SJSA1 (cell line): ENCODE measurements around the gene SIKE1. TPM values are rescaled to one million over a fixed set of nuclear protein-coding genes. Genes with fewer than 3 reads are reported as not detected.
"Not testable (repeated sequence)": the region's sequence is repeated elsewhere in the genome, so short reads cannot be mapped to it uniquely, and the experiment has no call there.

Experiments
- DNase-seq, 2 experiments: peaks; one replicate each; pipeline ENCODE4 v3.0.0-alpha.2; 2015 to 2020; ENCODE audit warnings: low spot score in 2 of 2, low read depth in 1 of 2
- H3K27ac ChIP-seq: fragments of 250-450 bp; sonication (Bioruptor Pico); 2 replicates; pipeline ENCODE4 v1.5.1; 2020; ENCODE audit warnings: mild to moderate bottlenecking, moderate library complexity
- H3K27me3 ChIP-seq: fragments of 250-450 bp; sonication (Bioruptor Pico); replicated peaks from 2 replicates; pipeline ENCODE4 v1.5.1; 2020; ENCODE audit warnings: mild to moderate bottlenecking, moderate library complexity
- H3K36me3 ChIP-seq: fragments of 250-450 bp; sonication (Bioruptor Pico); 2 replicates; pipeline ENCODE4 v1.5.1; 2020; ENCODE audit warnings: mild to moderate bottlenecking
- H3K4me1 ChIP-seq: fragments of 250-450 bp; sonication (Bioruptor Pico); replicated peaks from 2 replicates; pipeline ENCODE4 v1.6.1; 2021; ENCODE audit warnings: mild to moderate bottlenecking
- H3K4me3 ChIP-seq: fragments of 250-450 bp; sonication (Bioruptor Pico); 2 replicates; pipeline ENCODE4 v1.5.1; 2020; ENCODE audit warnings: mild to moderate bottlenecking
- H3K9me3 ChIP-seq: fragments of 250-450 bp; sonication (Bioruptor Pico); replicated peaks from 2 replicates; pipeline ENCODE4 v1.5.1; 2020; ENCODE audit warnings: mild to moderate bottlenecking
- total RNA-seq: library from RNA; depleted of rRNA; stranded (reverse); fragments of >200 nt; shearing (Covaris generic); gene quantifications from 2 replicates; pipeline ENCODE4 v1.2.3, GENCODE V29; 2014

Gene SIKE1
- total RNA-seq, 1 experiment from 2014 or later, result 88.9 TPM

DNA sequence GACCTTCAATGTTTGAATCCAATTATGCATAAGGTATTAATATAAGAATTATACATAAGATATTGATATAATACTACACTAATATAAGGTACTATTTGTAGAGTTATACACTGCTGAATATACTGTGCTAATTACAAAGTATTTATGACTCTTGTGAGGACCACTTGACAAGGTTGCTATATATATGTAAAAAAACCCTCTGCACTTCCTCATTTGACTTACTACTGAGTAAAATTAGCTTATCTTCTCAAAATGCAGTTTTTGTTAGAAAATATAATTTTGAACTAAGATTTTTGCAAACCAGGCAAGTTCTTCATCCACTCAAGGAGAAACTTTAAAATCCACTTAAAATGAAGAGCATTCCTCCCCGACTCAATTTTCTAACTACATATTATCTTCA lies 8.5 kb downstream of the SIKE1 start:
- Histone ChIP-seq H3K9me3 (no peaks in the 10 kb centered on the region), H3K27ac (no peak overlapping the region), H3K4me3 (no peak overlapping the region), H3K36me3 (peaks cover 47% of the 10 kb centered on the region), H3K4me1 (no peaks in the 10 kb centered on the region), H3K27me3 (no peaks in the 10 kb centered on the region)
- DNase-seq, result no peak

- no peak for DNase-seq
- H3K4me3 ChIP-seq, result no peak overlapping the region
- H3K27ac ChIP-seq, result no peak overlapping the region
- H3K4me1 ChIP-seq, result no peaks in the 10 kb centered on the region
- no peaks in the 10 kb centered on the region for H3K27me3 ChIP-seq
- no peaks in the 10 kb centered on the region for H3K9me3 ChIP-seq
- H3K36me3 ChIP-seq, result peaks cover 40% of the 10 kb centered on the region
Observed at GRCh38 chr1:114770989-114771388, 9.5 kb downstream of the SIKE1 start.

GRCh38 chr1:114764689-114765088 lies 15.8 kb downstream of the SIKE1 start:
- no peaks in the 10 kb centered on the region; the same call in 1 of the 2 replicates for H3K27me3 ChIP-seq
- DNase-seq, result no peak
- H3K4me1 ChIP-seq, result no peaks in the 10 kb centered on the region
- no peak overlapping the region for H3K4me3 ChIP-seq
- no peaks in the 10 kb centered on the region; the same call in 1 of the 2 replicates for H3K9me3 ChIP-seq
- H3K27ac ChIP-seq, result no peak overlapping the region
- no peaks in the 10 kb centered on the region for H3K36me3 ChIP-seq

DNA sequence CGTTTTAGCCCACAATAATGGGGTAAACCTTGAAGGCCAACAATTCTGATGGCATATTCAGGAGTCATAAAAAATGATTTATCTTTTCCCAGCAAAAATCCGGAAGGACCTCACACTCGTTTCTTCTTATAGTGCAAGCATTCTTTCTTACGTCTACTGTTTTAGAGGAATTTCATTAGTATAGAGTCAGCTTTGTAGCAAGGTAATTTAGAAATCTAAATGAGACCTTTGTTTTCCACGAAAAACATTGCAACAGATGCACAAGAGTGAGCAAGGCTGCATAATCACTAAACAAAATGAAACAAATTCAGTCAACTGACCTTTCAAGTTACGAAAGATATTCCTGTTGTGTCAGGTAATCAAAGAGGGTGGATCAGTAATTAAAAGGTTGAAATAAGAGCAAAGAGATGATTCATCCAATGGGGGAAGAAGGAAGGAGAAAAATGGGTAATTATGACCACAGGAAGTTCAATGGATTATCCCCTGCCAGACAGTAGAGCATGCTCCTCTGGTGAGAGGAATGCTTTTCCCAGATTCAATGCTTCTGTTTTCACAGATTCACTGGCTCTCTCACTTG lies 22.1 kb downstream of the SIKE1 start:
- H3K27me3 ChIP-seq, result no peaks in the 10 kb centered on the region; the same call in 1 of the 2 replicates
- DNase-seq, result no peak
- no peaks in the 10 kb centered on the region; the same call in 1 of the 2 replicates for H3K9me3 ChIP-seq
- H3K27ac ChIP-seq, result peak overlapping the region; percentile 99
- H3K4me1 ChIP-seq, result peaks cover 22% of the 10 kb centered on the region
- peaks cover 32% of the 10 kb centered on the region for H3K36me3 ChIP-seq
- peak overlapping the region; percentile 95 for H3K4me3 ChIP-seq

DNA sequence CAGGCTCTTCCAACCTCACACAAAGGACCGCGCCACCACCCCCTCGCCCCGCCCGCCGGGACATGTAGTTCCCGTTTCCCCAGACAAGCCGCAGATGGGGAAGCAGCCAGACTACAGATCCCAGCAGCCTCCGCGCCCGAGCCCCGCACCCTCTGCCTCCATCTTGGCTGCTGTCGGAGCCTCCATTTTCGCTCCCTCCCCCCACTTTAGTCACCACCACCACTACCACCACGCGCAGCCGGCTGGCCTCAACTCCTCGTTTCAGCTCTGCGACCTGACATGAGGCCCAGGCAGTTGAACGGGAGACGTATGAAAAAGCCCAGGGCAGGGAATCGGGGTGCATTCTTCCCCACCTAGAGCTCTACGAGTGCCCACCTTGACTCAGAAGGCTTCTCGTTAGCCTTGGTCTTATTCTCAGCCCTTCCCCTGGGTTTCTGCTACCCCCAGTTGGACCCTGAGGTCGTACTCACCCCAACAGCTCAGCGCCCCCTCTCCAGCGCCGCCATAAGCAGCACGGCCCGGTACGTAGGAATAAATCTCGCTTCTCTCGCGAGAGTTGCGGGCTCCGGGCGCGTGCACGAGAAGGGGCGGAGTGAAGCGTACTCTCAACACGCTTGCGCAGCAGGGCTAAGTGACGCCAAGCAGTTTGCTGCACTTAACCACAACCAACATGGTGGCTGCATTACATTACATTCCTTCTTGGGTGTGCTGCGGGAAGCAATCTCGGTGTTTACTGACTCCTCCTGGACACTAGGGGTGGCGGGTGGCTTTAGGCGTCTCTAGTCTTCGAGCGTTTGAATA lies 22.8 kb downstream of the SIKE1 start, which contains the start of gene CSDE1:
CSDE1 (minus strand) TSS at position 530 of the 801 bp plus-strand sequence. CDS start 18,094 bp downstream, outside the sequence.
- Histone ChIP-seq H3K4me1 (peaks cover 22% of the 10 kb centered on the region), H3K27me3 (no peaks in the 10 kb centered on the region; the same call in 1 of the 2 replicates), H3K36me3 (peaks cover 33% of the 10 kb centered on the region), H3K9me3 (no peaks in the 10 kb centered on the region), H3K27ac (peak within 1 kb of the TSS; percentile 99), H3K4me3 (peak within 1 kb of the TSS; percentile 95)
- peak; percentile 95 to 98 for DNase-seq

- peak overlapping the region; percentile 95 for H3K4me3 ChIP-seq
- H3K9me3 ChIP-seq, result no peaks in the 10 kb centered on the region
- H3K4me1 ChIP-seq, result peaks cover 28% of the 10 kb centered on the region
- H3K27ac ChIP-seq, result peak overlapping the region; percentile 99
- peaks cover 39% of the 10 kb centered on the region for H3K36me3 ChIP-seq
- H3K27me3 ChIP-seq, result no peaks in the 10 kb centered on the region; the same call in 1 of the 2 replicates
- peak in 1 of 2 experiments; percentile 60 for DNase-seq
Observed at GRCh38 chr1:114756949-114757454, 23.5 kb downstream of the SIKE1 start.

- Histone ChIP-seq H3K4me3 (peak overlapping the region; percentile 95), H3K27me3 (no peaks in the 10 kb centered on the region), H3K36me3 (peaks cover 39% of the 10 kb centered on the region), H3K27ac (peak overlapping the region; percentile 99), H3K9me3 (no peaks in the 10 kb centered on the region), H3K4me1 (peaks cover 28% of the 10 kb centered on the region)
- peak in 1 of 2 experiments; percentile 38 for DNase-seq
Observed at GRCh38 chr1:114756009-114756892, 24.2 kb downstream of the SIKE1 start.

GRCh38 chr1:114755006-114755931 lies 25.2 kb downstream of the SIKE1 start:
- Histone ChIP-seq H3K27me3 (no peaks in the 10 kb centered on the region), H3K9me3 (no peaks in the 10 kb centered on the region), H3K4me1 (peaks cover 28% of the 10 kb centered on the region), H3K4me3 (no peak overlapping the region; the same call in 1 of the 2 replicates), H3K36me3 (peaks cover 46% of the 10 kb centered on the region), H3K27ac (0 out of 2 replicates have a peak overlapping the region, but pooled peaks have one; percentile 3)
- DNase-seq, result no peak

DNA sequence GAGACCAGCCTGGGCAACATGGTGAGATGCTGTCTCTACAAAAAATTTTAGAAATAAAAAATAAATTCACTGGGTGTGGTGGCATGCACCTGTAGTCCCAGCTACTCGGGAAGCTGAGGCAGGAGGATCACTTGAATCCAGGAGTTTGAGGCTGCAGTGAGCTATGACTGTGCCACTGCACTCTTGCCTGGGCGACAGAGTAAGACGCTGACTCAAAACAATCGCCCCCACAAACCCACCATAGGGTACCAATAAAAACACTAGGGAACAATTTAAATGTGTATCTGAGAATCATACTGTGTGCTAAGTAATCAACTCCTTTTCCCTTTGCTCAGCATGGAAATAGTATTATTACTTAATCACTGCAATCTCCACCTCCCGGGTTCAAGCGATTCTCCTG lies 26.8 kb downstream of the SIKE1 start:
- Histone ChIP-seq H3K36me3 (peaks cover 62% of the 10 kb centered on the region), H3K4me1 (peaks cover 27% of the 10 kb centered on the region)
- not testable (repeated sequence) for H3K27me3 ChIP-seq, H3K27ac ChIP-seq, DNase-seq, H3K4me3 ChIP-seq, H3K9me3 ChIP-seq

DNA sequence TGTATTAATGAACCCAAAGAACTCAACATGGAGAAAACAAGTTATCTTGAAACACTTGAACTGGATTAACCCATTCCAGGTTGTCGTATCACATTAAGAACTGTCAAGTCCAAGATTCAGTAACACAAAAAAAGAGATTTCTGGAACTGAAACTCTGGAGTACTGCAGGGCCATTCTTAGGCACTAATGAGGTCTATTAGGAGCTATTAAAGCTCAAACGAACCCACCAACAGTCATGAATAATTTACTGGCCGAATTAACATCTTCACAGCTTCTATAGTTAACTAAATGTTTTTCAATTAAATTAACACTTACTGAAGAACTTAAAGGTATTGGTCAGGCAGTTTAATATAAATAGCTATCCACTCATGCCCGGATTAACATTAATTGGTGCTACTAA lies 27.3 kb downstream of the SIKE1 start:
- H3K27me3 ChIP-seq, result no peaks in the 10 kb centered on the region
- H3K36me3 ChIP-seq, result peaks cover 68% of the 10 kb centered on the region
- no peak overlapping the region for H3K4me3 ChIP-seq
- no peak overlapping the region for H3K27ac ChIP-seq
- no peak for DNase-seq
- peaks cover 21% of the 10 kb centered on the region for H3K4me1 ChIP-seq
- no peaks in the 10 kb centered on the region for H3K9me3 ChIP-seq

DNA sequence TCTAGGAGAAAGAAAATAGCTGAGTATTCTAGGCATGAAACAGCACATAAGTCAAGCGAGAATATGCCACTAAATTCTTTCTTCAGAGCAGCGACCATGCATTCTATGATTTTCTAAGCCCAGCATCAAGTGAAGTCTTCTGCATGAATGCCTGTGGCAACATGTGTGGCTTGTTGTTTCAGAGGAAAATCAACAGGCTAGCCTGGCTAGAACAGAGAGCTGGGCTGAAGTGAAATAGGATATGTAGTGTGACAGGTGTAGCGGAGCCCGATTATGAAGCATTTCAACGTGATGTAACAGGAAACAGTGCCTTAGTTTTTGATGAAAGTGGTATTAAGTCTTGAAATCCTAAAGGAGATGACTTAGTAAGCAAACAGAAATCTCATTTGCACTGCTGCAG lies 29.7 kb downstream of the SIKE1 start:
- H3K27me3 ChIP-seq, result no peaks in the 10 kb centered on the region
- no peaks in the 10 kb centered on the region for H3K9me3 ChIP-seq
- H3K27ac ChIP-seq, result no peak overlapping the region
- DNase-seq, result no peak
- H3K4me1 ChIP-seq, result peaks cover 17% of the 10 kb centered on the region
- H3K36me3 ChIP-seq, result peaks cover 79% of the 10 kb centered on the region
- no peak overlapping the region for H3K4me3 ChIP-seq

- no peak for DNase-seq
- H3K27ac ChIP-seq, result no peak overlapping the region
- peaks cover 79% of the 10 kb centered on the region for H3K36me3 ChIP-seq
- H3K4me3 ChIP-seq, result no peak overlapping the region
- no peaks in the 10 kb centered on the region for H3K27me3 ChIP-seq
- H3K9me3 ChIP-seq, result no peaks in the 10 kb centered on the region
- peaks cover 8% of the 10 kb centered on the region for H3K4me1 ChIP-seq
Observed at GRCh38 chr1:114749835-114750234, 30.6 kb downstream of the SIKE1 start.
